Measurements from ENCODE around the gene CSTPP1.
"Not testable (repeated sequence)": the region's sequence is repeated elsewhere in the genome, so short reads cannot be mapped to it uniquely, and the experiment has no call there.

DNA sequence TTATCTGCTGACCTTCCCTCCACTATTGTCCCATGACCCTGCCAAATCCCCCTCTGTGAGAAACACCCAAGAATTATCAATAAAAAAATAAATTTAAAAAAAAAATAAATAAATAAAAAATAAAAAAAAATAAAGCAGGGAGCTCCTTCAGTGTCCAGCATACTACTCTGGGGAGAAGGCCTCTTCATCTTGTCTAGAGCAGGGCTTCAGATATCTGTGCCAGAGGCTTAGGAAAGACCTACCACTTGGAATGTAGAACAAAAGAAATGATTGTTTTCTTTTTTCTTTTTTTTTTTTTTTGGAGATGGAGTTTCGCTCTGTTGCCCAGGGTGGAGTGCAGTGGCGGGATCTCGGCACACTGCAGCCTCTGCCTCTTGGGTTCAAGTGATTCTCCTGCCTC is 161.7 kb downstream of the CSTPP1 start:
- TF ChIP-seq, protein P1, sequence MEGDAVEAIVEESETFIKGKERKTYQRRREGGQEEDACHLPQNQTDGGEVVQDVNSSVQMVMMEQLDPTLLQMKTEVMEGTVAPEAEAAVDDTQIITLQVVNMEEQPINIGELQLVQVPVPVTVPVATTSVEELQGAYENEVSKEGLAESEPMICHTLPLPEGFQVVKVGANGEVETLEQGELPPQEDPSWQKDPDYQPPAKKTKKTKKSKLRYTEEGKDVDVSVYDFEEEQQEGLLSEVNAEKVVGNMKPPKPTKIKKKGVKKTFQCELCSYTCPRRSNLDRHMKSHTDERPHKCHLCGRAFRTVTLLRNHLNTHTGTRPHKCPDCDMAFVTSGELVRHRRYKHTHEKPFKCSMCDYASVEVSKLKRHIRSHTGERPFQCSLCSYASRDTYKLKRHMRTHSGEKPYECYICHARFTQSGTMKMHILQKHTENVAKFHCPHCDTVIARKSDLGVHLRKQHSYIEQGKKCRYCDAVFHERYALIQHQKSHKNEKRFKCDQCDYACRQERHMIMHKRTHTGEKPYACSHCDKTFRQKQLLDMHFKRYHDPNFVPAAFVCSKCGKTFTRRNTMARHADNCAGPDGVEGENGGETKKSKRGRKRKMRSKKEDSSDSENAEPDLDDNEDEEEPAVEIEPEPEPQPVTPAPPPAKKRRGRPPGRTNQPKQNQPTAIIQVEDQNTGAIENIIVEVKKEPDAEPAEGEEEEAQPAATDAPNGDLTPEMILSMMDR (IDR thresholded peaks at IDR 0.05; ENCODE audit: low read length), result not testable (repeated sequence)
- not testable (repeated sequence) for TF ChIP-seq EZH2 (IDR thresholded peaks at IDR 0.05; ENCODE audit: borderline replicate concordance, low read length)

Data from OCI-LY1 (cell line).